Bronchial epithelial cell (primary cell): Measurements from ENCODE around the gene PKHD1. TPM values are rescaled to one million over a fixed set of nuclear protein-coding genes. Genes with fewer than 3 reads are reported as not detected.
A peak's percentile ranks its signal among the peaks of the same experiment; 100 is the strongest.

ENCODE experiments used
- DNase-seq: peaks from one replicate; pipeline ENCODE4 v3.0.0-alpha.2; 2010; ENCODE audit warnings: low read depth
- FAIRE-seq: peaks from 2 replicates; lab custom pipeline; 2011; peaks lifted over from hg19 to GRCh38; lab: Jason Lieb, UNC
- H3K27me3 ChIP-seq: 2 replicates; pipeline ENCODE4 v1.5.1; 2011; ENCODE audit warnings: low read length; ENCODE audit not compliant: control insufficient read depth, insufficient read depth
- H3K36me3 ChIP-seq: 2 replicates; pipeline ENCODE4 v1.5.1; 2011; ENCODE audit warnings: low read length; ENCODE audit not compliant: control insufficient read depth, insufficient read depth
- H3K4me3 ChIP-seq: 2 replicates; pipeline ENCODE4 v1.5.1; 2011; ENCODE audit warnings: mild to moderate bottlenecking, low read depth, low read length, control low read depth
- total RNA-seq: library from RNA; depleted of rRNA; stranded (reverse); fragments of >200 nt; gene quantifications from 2 replicates; pipeline ENCODE4 v1.2.1, GENCODE V29; 2014
- TF ChIP-seq, protein P1 (sequence below): IDR thresholded peaks from 2 replicates; pipeline ENCODE4 v1.5.1; 2011; ENCODE audit warnings: mild to moderate bottlenecking, moderate library complexity, low read length, control low read depth, inconsistent platforms; ENCODE audit not compliant: insufficient read depth, severe bottlenecking

Gene PKHD1
- total RNA-seq, 1 donor from 2014 or later: not detected

- Histone ChIP-seq H3K27me3 (no peaks in the 10 kb centered on the region), H3K36me3 (no peaks in the 10 kb centered on the region), H3K4me3 (no peak overlapping the region)
- DNase-seq (peak; percentile 95), FAIRE-seq (no peak)
- TF ChIP-seq, protein P1, sequence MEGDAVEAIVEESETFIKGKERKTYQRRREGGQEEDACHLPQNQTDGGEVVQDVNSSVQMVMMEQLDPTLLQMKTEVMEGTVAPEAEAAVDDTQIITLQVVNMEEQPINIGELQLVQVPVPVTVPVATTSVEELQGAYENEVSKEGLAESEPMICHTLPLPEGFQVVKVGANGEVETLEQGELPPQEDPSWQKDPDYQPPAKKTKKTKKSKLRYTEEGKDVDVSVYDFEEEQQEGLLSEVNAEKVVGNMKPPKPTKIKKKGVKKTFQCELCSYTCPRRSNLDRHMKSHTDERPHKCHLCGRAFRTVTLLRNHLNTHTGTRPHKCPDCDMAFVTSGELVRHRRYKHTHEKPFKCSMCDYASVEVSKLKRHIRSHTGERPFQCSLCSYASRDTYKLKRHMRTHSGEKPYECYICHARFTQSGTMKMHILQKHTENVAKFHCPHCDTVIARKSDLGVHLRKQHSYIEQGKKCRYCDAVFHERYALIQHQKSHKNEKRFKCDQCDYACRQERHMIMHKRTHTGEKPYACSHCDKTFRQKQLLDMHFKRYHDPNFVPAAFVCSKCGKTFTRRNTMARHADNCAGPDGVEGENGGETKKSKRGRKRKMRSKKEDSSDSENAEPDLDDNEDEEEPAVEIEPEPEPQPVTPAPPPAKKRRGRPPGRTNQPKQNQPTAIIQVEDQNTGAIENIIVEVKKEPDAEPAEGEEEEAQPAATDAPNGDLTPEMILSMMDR: no peak
These were observed 21.8 kb downstream of the PKHD1 start for GRCh38 chr6:52065621-52066020.

DNA sequence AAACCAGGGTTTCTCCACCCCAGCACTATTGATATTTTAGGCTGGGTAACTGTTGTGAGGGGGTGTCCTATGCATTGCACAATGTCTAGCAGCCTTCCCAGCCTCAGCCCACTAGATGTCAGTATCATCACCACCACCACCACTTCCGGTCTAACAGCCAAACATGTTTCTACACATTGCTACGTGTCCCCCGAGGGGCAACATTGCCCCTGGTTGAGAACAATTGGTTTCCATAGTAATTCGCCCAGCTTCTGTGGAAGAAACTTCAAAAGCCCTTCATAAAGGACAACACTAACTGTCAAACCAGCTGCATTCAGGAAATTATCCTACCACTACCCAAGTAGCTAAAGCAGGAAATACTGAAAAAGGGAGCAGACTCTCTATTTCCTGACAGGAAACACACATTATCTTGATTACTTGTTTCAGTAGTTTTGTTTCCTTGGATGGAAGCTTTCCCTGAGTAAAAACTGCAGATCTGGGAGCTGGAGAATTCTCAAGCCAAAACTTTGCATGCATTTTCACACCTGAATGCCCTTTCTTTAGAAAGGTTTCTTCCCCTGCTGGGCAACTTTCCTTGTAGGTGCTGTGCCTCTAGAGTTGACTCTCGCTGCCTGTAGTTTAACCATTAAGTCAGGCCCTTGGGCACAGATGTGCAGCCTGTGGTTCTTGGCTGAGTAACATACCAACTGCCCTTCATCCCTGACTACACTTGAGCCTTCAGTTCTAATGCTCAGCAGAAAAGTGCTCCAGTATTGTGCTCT, 23.6 kb downstream of the PKHD1 start:
- Histone ChIP-seq H3K36me3 (no peaks in the 10 kb centered on the region), H3K27me3 (no peaks in the 10 kb centered on the region), H3K4me3 (no peak overlapping the region)
- FAIRE-seq (no peak), DNase-seq (peak; percentile 69)
- TF ChIP-seq, protein P1: peak; percentile 57

DNA sequence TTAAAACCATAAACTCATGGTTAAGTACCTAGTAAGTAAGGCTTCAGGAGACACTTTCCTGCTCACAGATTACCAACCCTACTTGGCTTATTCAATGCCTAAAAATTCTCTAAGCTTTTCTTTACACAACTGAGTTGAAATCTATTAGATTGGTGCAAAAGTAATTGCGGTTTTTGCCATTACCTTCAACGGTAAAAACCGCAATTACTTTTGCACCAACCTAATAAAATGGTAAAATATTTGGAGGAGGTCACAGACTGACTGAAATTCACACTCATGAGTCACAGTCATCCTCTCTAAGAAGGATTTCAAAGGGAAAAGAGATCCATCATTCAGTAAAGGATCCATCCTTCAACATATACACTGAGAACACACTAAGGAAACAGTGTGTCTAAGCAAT, 25.9 kb downstream of the PKHD1 start:
- no peak for FAIRE-seq
- TF ChIP-seq, protein P1: no peak
- Histone ChIP-seq H3K4me3 (no peak overlapping the region), H3K27me3 (no peaks in the 10 kb centered on the region), H3K36me3 (no peaks in the 10 kb centered on the region)
- DNase-seq: no peak

DNA sequence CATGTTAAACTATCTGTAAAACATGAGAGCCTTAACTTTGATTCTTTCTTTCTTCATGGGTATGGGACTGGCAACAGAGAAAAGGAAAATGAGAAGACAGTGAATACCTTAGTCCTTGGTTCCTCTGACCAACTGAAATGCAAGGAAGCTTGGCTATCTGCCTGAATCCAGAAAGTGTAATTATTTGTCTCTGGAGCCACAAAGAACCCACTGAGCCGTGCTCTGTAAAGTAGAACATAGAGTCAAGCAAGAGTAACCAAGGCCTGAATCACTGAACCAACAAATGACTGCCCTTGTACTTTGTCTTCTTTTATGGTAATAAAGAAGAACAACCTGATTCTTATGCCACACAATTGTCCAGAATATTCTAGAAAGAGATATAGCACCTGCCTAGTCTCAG, 27.6 kb downstream of the PKHD1 start:
- H3K27me3 ChIP-seq: no peaks in the 10 kb centered on the region
- DNase-seq (no peak), FAIRE-seq (no peak)
- TF ChIP-seq, protein P1: no peak
- H3K36me3 ChIP-seq: no peaks in the 10 kb centered on the region
- no peak overlapping the region for H3K4me3 ChIP-seq

- FAIRE-seq: no peak
- Histone ChIP-seq H3K36me3 (no peaks in the 10 kb centered on the region), H3K27me3 (no peaks in the 10 kb centered on the region), H3K4me3 (no peak overlapping the region)
- TF ChIP-seq, protein P1: no peak
- no peak for DNase-seq
These were observed 32.0 kb downstream of the PKHD1 start for GRCh38 chr6:52055451-52055850.
